Esophagus muscularis mucosa (tissue), 3 donors: ENCODE data around the gene ENKUR.

Source experiments
- CTCF ChIP-seq, 3 experiments: fragments of 200-600 bp in 2 of 3; fragments of 450-650 bp in 1 of 3; sonication (generic) in 2 of 3; IDR thresholded peaks; one replicate each; pipeline ENCODE4 v1.5.1; 2017 to 2019; ENCODE audit warnings: antibody characterized with exemption in 3 of 3, mild to moderate bottlenecking in 2 of 3, moderate library complexity in 1 of 3
- POLR2A ChIP-seq: fragments of 450-650 bp; IDR thresholded peaks from one replicate; pipeline ENCODE4 v1.6.1; 2017; ENCODE audit warnings: antibody characterized with exemption, moderate library complexity, mild to moderate bottlenecking, low read depth
- POLR2AphosphoS5 ChIP-seq, 2 donors: sonication (generic); formaldehyde crosslinking; IDR thresholded peaks; one replicate each; pipeline ENCODE4 v1.6.1; 2017; ENCODE audit warnings: antibody characterized with exemption in 2 of 2

- TF ChIP-seq POLR2AphosphoS5 (IDR thresholded peaks at IDR 0.05) = peak in 1 of 2 donors; percentile 47
- TF ChIP-seq CTCF (IDR thresholded peaks at IDR 0.05) = peak; percentile 28 to 44 (median 35)
- TF ChIP-seq POLR2A = no peak
Observed at GRCh38 chr10:24952707-24953645, 63.0 kb downstream of the ENKUR start.
